ENCODE results near the gene ZNF212. TPM values are rescaled to one million over a fixed set of nuclear protein-coding genes. Genes with fewer than 3 reads are reported as not detected.

Gene ZNF212
- total RNA-seq, 1 donor from 2014 or later, result 8.8 TPM

GRCh38 chr7:149277871-149278270 is 38.4 kb downstream of the ZNF212 start:
- intact Hi-C loops (cut with DNase I), result no loop called here
- no peaks in the 10 kb centered on the region for H3K9me3 ChIP-seq
- no peak overlapping the region for H3K4me3 ChIP-seq
- H3K27ac ChIP-seq, result no peak overlapping the region
- H3K27me3 ChIP-seq, result no peaks in the 10 kb centered on the region
- H3K36me3 ChIP-seq, result peaks cover 0 to 51% of the 10 kb centered on the region in 2 donors
- DNase-seq (ENCODE audit: extremely low spot score in 2 of 2), result no peak
- no peak for TF ChIP-seq POLR2A (IDR thresholded peaks at IDR 0.05)
- TF ChIP-seq CTCF (IDR thresholded peaks at IDR 0.05), result no peak
- TF ChIP-seq POLR2AphosphoS5 (IDR thresholded peaks at IDR 0.05; ENCODE audit: insufficient read depth in 1 of 2, low read depth in 1 of 2), result no peak
- H3K4me1 ChIP-seq, result no peaks in the 10 kb centered on the region

GRCh38 chr7:149278396-149278795 is 38.9 kb downstream of the ZNF212 start:
- TF ChIP-seq POLR2AphosphoS5 (IDR thresholded peaks at IDR 0.05; ENCODE audit: insufficient read depth in 1 of 2, low read depth in 1 of 2), result no peak
- TF ChIP-seq CTCF (IDR thresholded peaks at IDR 0.05), result no peak
- TF ChIP-seq POLR2A (IDR thresholded peaks at IDR 0.05), result no peak
- no peaks in the 10 kb centered on the region for H3K27me3 ChIP-seq
- no peak for DNase-seq (ENCODE audit: extremely low spot score in 2 of 2)
- intact Hi-C loops (cut with DNase I), result no loop called here
- peaks cover 0 to 46% of the 10 kb centered on the region in 2 donors for H3K36me3 ChIP-seq
- no peaks in the 10 kb centered on the region for H3K9me3 ChIP-seq
- H3K4me3 ChIP-seq, result no peak overlapping the region
- H3K4me1 ChIP-seq, result no peaks in the 10 kb centered on the region
- H3K27ac ChIP-seq, result no peak overlapping the region

- no peak overlapping the region for H3K4me3 ChIP-seq
- intact Hi-C loops (cut with DNase I), result no loop called here
- H3K27me3 ChIP-seq, result no peaks in the 10 kb centered on the region
- H3K36me3 ChIP-seq, result peaks cover 0 to 44% of the 10 kb centered on the region in 2 donors
- no peaks in the 10 kb centered on the region for H3K9me3 ChIP-seq
- DNase-seq (ENCODE audit: extremely low spot score in 2 of 2), result no peak
- TF ChIP-seq CTCF (IDR thresholded peaks at IDR 0.05) (no peak), POLR2A (IDR thresholded peaks at IDR 0.05) (no peak), POLR2AphosphoS5 (IDR thresholded peaks at IDR 0.05; ENCODE audit: insufficient read depth in 1 of 2, low read depth in 1 of 2) (no peak)
- H3K4me1 ChIP-seq, result no peaks in the 10 kb centered on the region
- H3K27ac ChIP-seq, result no peak overlapping the region
These were observed 39.8 kb downstream of the ZNF212 start for GRCh38 chr7:149279111-149279743.

- Histone ChIP-seq H3K9me3 (no peaks in the 10 kb centered on the region), H3K4me1 (peaks cover 4% of the 10 kb centered on the region), H3K36me3 (peaks cover 0 to 44% of the 10 kb centered on the region in 2 donors), H3K27me3 (no peaks in the 10 kb centered on the region), H3K4me3 (no peak overlapping the region), H3K27ac (no peak overlapping the region)
- intact Hi-C loops (cut with DNase I), result no loop called here
- DNase-seq (ENCODE audit: extremely low spot score in 2 of 2), result no peak
- no peak for TF ChIP-seq POLR2AphosphoS5 (IDR thresholded peaks at IDR 0.05; ENCODE audit: insufficient read depth in 1 of 2, low read depth in 1 of 2)
- no peak for TF ChIP-seq CTCF (IDR thresholded peaks at IDR 0.05)
- TF ChIP-seq POLR2A (IDR thresholded peaks at IDR 0.05), result no peak
These were observed 40.7 kb downstream of the ZNF212 start for GRCh38 chr7:149280151-149280550.

GRCh38 chr7:149280661-149281507 is 41.4 kb downstream of the ZNF212 start:
- TF ChIP-seq POLR2A (IDR thresholded peaks at IDR 0.05) (no peak), CTCF (IDR thresholded peaks at IDR 0.05) (no peak), POLR2AphosphoS5 (IDR thresholded peaks at IDR 0.05; ENCODE audit: insufficient read depth in 1 of 2, low read depth in 1 of 2) (no peak)
- Histone ChIP-seq H3K4me1 (peaks cover 11% of the 10 kb centered on the region), H3K36me3 (peaks cover 0 to 37% of the 10 kb centered on the region in 2 donors), H3K9me3 (no peaks in the 10 kb centered on the region), H3K27me3 (no peaks in the 10 kb centered on the region), H3K27ac (no peak overlapping the region), H3K4me3 (no peak overlapping the region)
- no peak for DNase-seq (ENCODE audit: extremely low spot score in 2 of 2)
- intact Hi-C loops (cut with DNase I), result no loop called here
